Activated B cell treated with CpG ODN at 0.5 μM for 24 hours (primary cell): Measurements from ENCODE around the gene NKD2. TPM values are rescaled to one million over a fixed set of nuclear protein-coding genes. Genes with fewer than 3 reads are reported as not detected.

Experiments used
- ATAC-seq: fragments of 200-7000 bp; cut with Tn5 transposase; one replicate; pipeline ENCODE4 v1.10.0; 2021; ENCODE audit warnings: low read depth, mild to moderate bottlenecking, moderate library complexity
- CTCF ChIA-PET: fragments of 350-600 bp; sonication (Branson Sonifier 250); formaldehyde crosslinking; loops from one replicate; lab custom pipeline; 2021; ENCODE audit warnings: antibody characterized with exemption; lab: Charles Lee
- POLR2A ChIA-PET: fragments of 350-600 bp; sonication (Branson Sonifier 250); formaldehyde crosslinking; loops from one replicate; lab custom pipeline; 2021; ENCODE audit warnings: antibody characterized with exemption; lab: Charles Lee
- DNase-seq: peaks from one replicate; pipeline ENCODE4 v3.0.0; 2022
- H3K27ac Mint-ChIP-seq: one replicate; pipeline ENCODE4 v1.8.0; 2020; ENCODE audit warnings: mixed read lengths
- H3K27me3 Mint-ChIP-seq: one replicate; pipeline ENCODE4 v1.8.0; 2021; ENCODE audit warnings: mixed read lengths
- H3K36me3 Mint-ChIP-seq: one replicate; pipeline ENCODE4 v1.8.0; 2021; ENCODE audit warnings: low read depth, mixed read lengths
- H3K4me1 Mint-ChIP-seq: one replicate; pipeline ENCODE4 v1.8.0; 2021; ENCODE audit warnings: mixed read lengths
- H3K4me3 Mint-ChIP-seq: one replicate; pipeline ENCODE4 v1.8.0; 2020; ENCODE audit warnings: mild to moderate bottlenecking, mixed read lengths
- H3K9me3 Mint-ChIP-seq: one replicate; pipeline ENCODE4 v1.8.0; 2020; ENCODE audit warnings: mixed read lengths
- CTCF ChIP-seq: fragments of 200-600 bp; IDR thresholded peaks from one replicate; pipeline ENCODE4 v1.8.0; 2022; ENCODE audit warnings: antibody characterized with exemption, mild to moderate bottlenecking
- intact Hi-C: fragments of 100-400 bp; cut with micrococcal nuclease; formaldehyde crosslinking; loops from one replicate; pipeline ENCODE4 v1.15.1; 2024
- total RNA-seq: library from RNA; stranded (reverse); gene quantifications from 2 replicates; pipeline ENCODE4 v1.2.3, GENCODE V29; 2022

The NKD2 gene
- total RNA-seq, 1 donor from 2014 or later, result 0.16 TPM

DNA sequence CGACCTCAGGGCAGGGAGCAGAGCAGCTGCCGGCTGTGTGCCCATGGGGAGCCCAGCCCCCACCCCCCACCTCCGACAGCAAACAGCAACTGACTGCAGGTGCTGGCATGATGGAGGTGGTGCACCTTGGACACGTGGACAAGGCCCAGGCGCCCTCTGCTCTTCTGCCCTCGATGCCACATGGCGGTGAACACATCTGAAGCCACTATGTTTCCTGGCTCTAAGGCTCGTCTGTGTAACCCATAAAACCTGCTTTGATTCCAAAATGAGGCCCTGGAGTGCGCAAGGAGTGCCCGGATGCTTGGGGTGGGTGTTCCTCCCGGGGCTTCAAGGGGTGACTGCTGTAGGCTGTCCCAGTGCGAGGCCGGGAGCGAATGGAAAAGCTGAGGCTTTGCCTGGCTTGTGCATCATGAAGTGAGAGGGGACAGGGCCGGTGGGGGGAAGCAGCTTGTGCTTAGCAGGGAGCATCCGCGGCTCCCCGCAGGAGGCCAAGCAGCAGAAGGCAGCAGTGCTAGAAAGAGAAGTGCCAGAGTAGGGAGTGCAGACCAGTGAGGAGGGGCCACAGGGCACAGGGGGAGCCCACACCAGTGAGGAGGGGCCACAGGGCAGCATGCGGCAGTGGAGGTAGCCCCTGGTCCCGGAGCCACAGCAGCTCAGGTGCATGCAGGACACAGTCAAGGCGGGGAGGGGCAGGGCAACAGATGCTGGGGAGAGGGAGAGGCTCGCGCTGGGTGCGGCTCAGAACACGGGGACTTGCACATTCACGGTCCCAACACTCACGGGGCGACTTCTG lies 30.0 kb downstream of the NKD2 start:
- CTCF ChIA-PET, result no interaction called here
- no peak for DNase-seq
- intact Hi-C loops, result no loop called here
- Mint-ChIP-seq H3K27me3 (peaks cover 5% of the 10 kb centered on the region), H3K9me3 (peaks cover 5% of the 10 kb centered on the region), H3K4me1 (no peaks in the 10 kb centered on the region), H3K4me3 (no peak overlapping the region), H3K27ac (no peak overlapping the region), H3K36me3 (no peaks in the 10 kb centered on the region)
- POLR2A ChIA-PET, result no interaction called here
- TF ChIP-seq CTCF, result no peak
- no peak for ATAC-seq

DNA sequence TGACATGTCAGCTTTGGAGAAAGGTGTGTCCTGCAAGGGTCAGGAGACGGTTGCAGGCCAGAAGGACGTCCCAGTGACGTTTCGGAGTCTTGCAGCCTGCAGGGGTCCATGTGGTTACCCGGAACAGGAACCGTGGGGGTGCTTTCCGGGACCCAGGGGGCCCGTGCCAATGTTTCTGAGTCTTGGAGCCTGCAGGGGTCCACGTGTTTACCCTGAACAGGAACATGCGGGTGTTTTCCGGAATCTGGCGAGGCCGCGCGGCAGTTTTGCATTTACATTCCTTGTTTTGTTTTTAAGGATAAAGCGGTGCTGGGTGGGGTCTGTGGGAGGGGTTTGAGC lies 30.6 kb downstream of the NKD2 start:
- DNase-seq, result no peak
- intact Hi-C loops, result no loop called here
- no peak overlapping the region for H3K27ac Mint-ChIP-seq
- no peaks in the 10 kb centered on the region for H3K4me1 Mint-ChIP-seq
- peaks cover 5% of the 10 kb centered on the region for H3K9me3 Mint-ChIP-seq
- ChIA-PET CTCF (no interaction called here), POLR2A (no interaction called here)
- no peak for ATAC-seq
- TF ChIP-seq CTCF, result no peak
- no peak overlapping the region for H3K4me3 Mint-ChIP-seq
- no peaks in the 10 kb centered on the region for H3K36me3 Mint-ChIP-seq
- H3K27me3 Mint-ChIP-seq, result peaks cover 5% of the 10 kb centered on the region

DNA sequence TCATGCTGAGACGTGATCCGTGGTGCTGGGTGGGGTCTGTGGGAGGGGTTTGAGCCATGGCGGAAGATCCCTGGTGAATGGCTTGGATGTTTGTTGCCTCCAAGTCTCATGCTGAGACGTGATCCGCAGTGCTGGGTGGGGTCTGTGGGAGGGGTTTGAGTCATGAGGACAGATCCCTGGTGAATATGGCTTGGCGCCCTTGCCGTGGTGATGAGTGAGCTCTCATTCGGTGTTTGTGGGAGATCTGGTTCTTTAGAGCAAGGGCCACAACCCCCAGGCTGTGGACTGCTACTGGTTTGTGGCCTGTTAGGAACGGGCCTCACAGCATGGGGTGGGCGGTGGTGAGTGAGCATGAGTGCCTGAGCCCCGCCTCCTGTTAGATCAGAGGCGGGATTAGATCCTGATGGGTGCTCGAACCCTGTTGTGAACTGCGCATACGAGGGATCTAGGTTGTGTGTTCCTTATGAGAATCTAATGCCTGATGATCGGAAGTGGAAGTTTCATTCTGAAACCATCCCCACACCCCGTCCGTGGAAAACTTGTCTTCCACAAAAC lies 31.2 kb downstream of the NKD2 start:
- peaks cover 4% of the 10 kb centered on the region for H3K27me3 Mint-ChIP-seq
- no peaks in the 10 kb centered on the region for H3K36me3 Mint-ChIP-seq
- DNase-seq (no peak), ATAC-seq (no peak)
- TF ChIP-seq CTCF, result no peak
- H3K9me3 Mint-ChIP-seq, result peaks cover 5% of the 10 kb centered on the region
- H3K27ac Mint-ChIP-seq, result no peak overlapping the region
- no peak overlapping the region for H3K4me3 Mint-ChIP-seq
- H3K4me1 Mint-ChIP-seq, result no peaks in the 10 kb centered on the region
- intact Hi-C loops, result no loop called here
- ChIA-PET CTCF (no interaction called here), POLR2A (no interaction called here)

- CTCF ChIA-PET, result no interaction called here
- ATAC-seq (no peak), DNase-seq (no peak)
- no peaks in the 10 kb centered on the region for H3K4me1 Mint-ChIP-seq
- no peak overlapping the region for H3K4me3 Mint-ChIP-seq
- H3K36me3 Mint-ChIP-seq, result no peaks in the 10 kb centered on the region
- intact Hi-C loops, result no loop called here
- no peak overlapping the region for H3K27ac Mint-ChIP-seq
- no peak for TF ChIP-seq CTCF
- peaks cover 5% of the 10 kb centered on the region for H3K9me3 Mint-ChIP-seq
- H3K27me3 Mint-ChIP-seq, result peaks cover 2% of the 10 kb centered on the region
- POLR2A ChIA-PET, result no interaction called here
These were observed 32.0 kb downstream of the NKD2 start for GRCh38 chr5:1040571-1040970.

GRCh38 chr5:1041225-1042143 lies 32.9 kb downstream of the NKD2 start:
- intact Hi-C loops, result no loop called here
- CTCF ChIA-PET, result no interaction called here
- Mint-ChIP-seq H3K36me3 (no peaks in the 10 kb centered on the region), H3K4me3 (no peak overlapping the region), H3K27me3 (peaks cover 1% of the 10 kb centered on the region), H3K27ac (no peak overlapping the region), H3K4me1 (no peaks in the 10 kb centered on the region), H3K9me3 (peaks cover 5% of the 10 kb centered on the region)
- no peak for TF ChIP-seq CTCF
- POLR2A ChIA-PET, result no interaction called here
- no peak for DNase-seq
- no peak for ATAC-seq
